Endothelial cell of coronary artery (primary cell): ENCODE results near the gene AQP2. TPM values are rescaled to one million over a fixed set of nuclear protein-coding genes. Genes with fewer than 3 reads are reported as not detected.

Source experiments
- total RNA-seq: library from RNA; depleted of rRNA; stranded (reverse); fragments of >200 nt; gene quantifications from 2 replicates; pipeline ENCODE4 v1.2.3, GENCODE V29; 2014

The AQP2 gene, protein sequence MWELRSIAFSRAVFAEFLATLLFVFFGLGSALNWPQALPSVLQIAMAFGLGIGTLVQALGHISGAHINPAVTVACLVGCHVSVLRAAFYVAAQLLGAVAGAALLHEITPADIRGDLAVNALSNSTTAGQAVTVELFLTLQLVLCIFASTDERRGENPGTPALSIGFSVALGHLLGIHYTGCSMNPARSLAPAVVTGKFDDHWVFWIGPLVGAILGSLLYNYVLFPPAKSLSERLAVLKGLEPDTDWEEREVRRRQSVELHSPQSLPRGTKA
- not detected in 2 replicates for total RNA-seq

GRCh38 chr12:49950273-49951251 is at the start of gene AQP2:
Gene AQP2 (plus strand): TSS chr12:49950737. CDS start chr12:49950831, 94 bp downstream.

GRCh38 chr12:49903700-49904423 is 46.7 kb upstream of the AQP2 start, which contains the start of gene FAIM2:
Gene FAIM2 (minus strand): TSS chr12:49903900. CDS start chr12:49903792, 108 bp downstream.

DNA sequence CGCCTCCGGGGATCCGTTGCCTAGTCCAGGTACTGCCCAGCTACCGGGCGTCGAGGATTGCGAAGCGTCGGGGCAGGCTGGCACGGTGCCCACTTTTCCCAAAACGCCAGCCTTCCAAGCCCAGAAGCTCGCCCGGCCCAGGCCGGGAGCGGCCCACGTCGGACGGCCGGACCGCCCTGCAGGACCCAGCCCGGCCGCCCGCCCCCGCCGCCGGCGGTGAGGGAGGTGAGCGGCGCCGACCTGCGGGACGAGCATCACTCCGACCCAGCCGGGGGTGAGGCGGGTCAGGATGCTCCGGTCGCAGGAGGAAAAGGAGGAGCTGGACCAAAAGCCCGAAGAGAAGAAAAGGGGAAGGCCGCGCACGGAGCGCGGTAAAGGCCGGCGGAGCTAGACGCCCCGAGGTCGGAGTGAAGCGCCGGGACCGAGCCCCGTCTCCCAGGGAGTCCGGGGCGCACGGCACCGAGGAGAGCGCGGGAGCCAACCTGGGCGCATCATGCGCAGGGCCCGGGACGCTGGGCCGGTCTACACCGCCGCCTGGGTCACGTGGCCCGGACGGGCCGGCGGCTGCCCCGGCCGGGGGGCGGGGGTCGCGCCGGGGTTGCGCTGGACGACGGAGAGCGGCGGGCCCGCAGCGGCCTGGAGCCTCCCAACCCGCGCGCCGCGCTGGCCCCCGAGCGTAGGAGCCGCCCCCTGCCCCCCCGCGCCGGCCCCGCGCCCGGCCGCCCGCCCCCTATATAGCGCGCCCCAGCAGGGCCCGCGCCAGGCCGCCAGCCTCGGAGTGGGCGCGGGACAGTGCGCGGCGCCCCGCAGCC is 10.8 kb downstream of the AQP2 start, which contains the start of gene AQP5:
Gene AQP5 (plus strand): TSS at position 762 of the 812 bp plus-strand sequence. CDS start 146 bp downstream, outside the sequence.

GRCh38 chr12:49972641-49973360 is 22.3 kb downstream of the AQP2 start, which contains the start of gene AQP6:
Gene AQP6 (plus strand): TSS chr12:49972947. CDS start chr12:49973174, 227 bp downstream.

Other genes starting within 250 kb of the AQP2 start
- 70.0 and 83.1 TPM in 2 replicates for gene FMNL3, start 243.3 kb upstream of the AQP2 start, total RNA-seq
- gene TMBIM6, start 209.2 kb upstream of the AQP2 start, total RNA-seq = 269 and 354 TPM in 2 replicates
- gene NCKAP5L, start 122.3 kb upstream of the AQP2 start, total RNA-seq = 11.2 and 17.0 TPM in 2 replicates
- gene BCDIN3D, start 107.6 kb upstream of the AQP2 start, total RNA-seq = 1.7 and 2.7 TPM in 2 replicates
- gene FAIM2, start 46.8 kb upstream of the AQP2 start, total RNA-seq = under 0.01 TPM in 1 of 2 replicates, not detected in the other
- 0.09 and 1.8 TPM in 2 replicates for gene AQP5, start 11.1 kb downstream of the AQP2 start, total RNA-seq
- 0.09 TPM in 1 of 2 replicates, not detected in the other for gene AQP6, start 22.2 kb downstream of the AQP2 start, total RNA-seq
- gene RACGAP1, start 74.8 kb downstream of the AQP2 start, total RNA-seq = 29.2 and 54.1 TPM in 2 replicates
- gene ASIC1, start 106.9 kb downstream of the AQP2 start, total RNA-seq = 0.36 and 1.0 TPM in 2 replicates
- 43.6 and 45.5 TPM in 2 replicates for gene SMARCD1, start 134.6 kb downstream of the AQP2 start, total RNA-seq
- gene GPD1, start 153.3 kb downstream of the AQP2 start, total RNA-seq = not detected in 2 replicates
- gene COX14, start 161.5 kb downstream of the AQP2 start, total RNA-seq = 39.0 and 43.8 TPM in 2 replicates
- 36.0 and 56.7 TPM in 2 replicates for gene CERS5, start 216.6 kb downstream of the AQP2 start, total RNA-seq